Osteoblast (primary cell): Measurements from ENCODE around the gene OSBPL1A. TPM values are rescaled to one million over a fixed set of nuclear protein-coding genes. Genes with fewer than 3 reads are reported as not detected.

ENCODE experiments used
- DNase-seq: peaks from one replicate; pipeline ENCODE4 v3.0.0; 2011; ENCODE audit warnings: low spot score, mixed read lengths; ENCODE audit not compliant: insufficient read length; ENCODE audit errors: missing footprints
- H2AFZ ChIP-seq: 2 replicates; pipeline ENCODE4 v1.6.0; 2011; ENCODE audit warnings: mild to moderate bottlenecking, low read length
- H3K27ac ChIP-seq: 2 replicates; pipeline ENCODE4 v1.5.1; 2011; ENCODE audit warnings: mild to moderate bottlenecking, low read depth, low read length, moderate library complexity
- H3K27me3 ChIP-seq: 2 replicates; pipeline ENCODE4 v1.6.0; 2012; ENCODE audit warnings: mild to moderate bottlenecking, control low read depth, inconsistent platforms, low read length, moderate library complexity; ENCODE audit not compliant: insufficient read depth
- H3K36me3 ChIP-seq: 2 replicates; pipeline ENCODE4 v1.5.1; 2011; ENCODE audit warnings: mild to moderate bottlenecking, low read length, control low read depth, moderate library complexity; ENCODE audit not compliant: insufficient read depth
- H3K4me1 ChIP-seq: 2 replicates; pipeline ENCODE4 v1.5.1; 2011; ENCODE audit warnings: mild to moderate bottlenecking, low read length, control low read depth, moderate library complexity; ENCODE audit not compliant: insufficient read depth
- H3K4me2 ChIP-seq: 2 replicates; pipeline ENCODE4 v1.6.0; 2011; ENCODE audit warnings: mild to moderate bottlenecking, low read length; ENCODE audit not compliant: insufficient read depth
- H3K4me3 ChIP-seq: fragments of 200-600 bp; sonication (generic); 3 replicates; pipeline ENCODE4 v1.5.1; 2012; ENCODE audit warnings: mild to moderate bottlenecking, low read length, inconsistent platforms; ENCODE audit not compliant: insufficient read depth
- H3K79me2 ChIP-seq: 2 replicates; pipeline ENCODE4 v1.6.0; 2012; ENCODE audit warnings: mild to moderate bottlenecking, low read length, control low read depth, inconsistent platforms; ENCODE audit not compliant: insufficient read depth
- H3K9me3 ChIP-seq: 2 replicates; pipeline ENCODE4 v1.5.1; 2011; ENCODE audit warnings: low read depth, low read length, control low read depth
- H4K20me1 ChIP-seq: 2 replicates; pipeline ENCODE4 v1.6.0; 2012; ENCODE audit warnings: mild to moderate bottlenecking, low read length, control low read depth; ENCODE audit not compliant: insufficient read depth
- CTCF ChIP-seq: IDR thresholded peaks from 2 replicates; pipeline ENCODE4 v1.5.1; 2011; ENCODE audit warnings: mild to moderate bottlenecking, low read depth, low read length, moderate library complexity; ENCODE audit errors: extremely low read depth
- total RNA-seq: library from RNA; depleted of rRNA; stranded (reverse); fragments of >200 nt; gene quantifications from 2 replicates; pipeline ENCODE4 v1.2.3, GENCODE V29; 2012

The OSBPL1A gene
- total RNA-seq, 1 donor: 51.8 TPM

DNA sequence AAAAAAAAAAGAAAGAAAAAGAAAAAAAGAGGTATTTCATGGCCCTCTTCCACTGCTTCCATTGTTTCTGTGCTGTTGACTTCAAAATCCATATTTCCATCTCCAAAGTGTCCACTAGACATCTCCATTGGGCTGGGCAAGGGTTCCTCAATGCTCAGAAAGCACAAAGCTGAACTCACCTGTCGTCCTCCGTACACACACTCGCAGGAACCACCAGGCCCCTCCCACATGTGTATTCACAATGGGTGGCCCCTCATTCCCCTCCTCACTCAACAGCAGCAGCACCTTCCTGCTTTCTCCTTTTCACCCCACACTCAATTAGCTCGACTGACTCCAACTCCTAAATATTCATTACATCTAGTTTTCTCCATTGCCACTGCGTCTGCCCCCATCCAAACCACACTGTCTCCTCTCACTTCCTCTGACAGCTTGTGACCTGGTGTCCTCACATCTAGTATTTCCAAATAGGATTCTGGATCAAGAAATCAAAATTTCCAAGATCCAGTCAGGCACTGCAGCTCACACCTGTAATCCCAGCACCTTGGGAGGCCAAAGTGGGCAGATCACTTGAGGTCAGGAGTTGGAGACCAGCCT lies 25.2 kb downstream of the OSBPL1A start:
- no peak overlapping the region for H3K4me2 ChIP-seq
- DNase-seq: no peak
- H3K4me3 ChIP-seq: no peak overlapping the region
- H2AFZ ChIP-seq: no peak overlapping the region
- TF ChIP-seq CTCF: no peak
- no peaks in the 10 kb centered on the region for H3K79me2 ChIP-seq
- H3K27ac ChIP-seq: no peak overlapping the region
- H4K20me1 ChIP-seq: no peaks in the 10 kb centered on the region
- no peaks in the 10 kb centered on the region for H3K36me3 ChIP-seq
- no peaks in the 10 kb centered on the region for H3K27me3 ChIP-seq
- H3K4me1 ChIP-seq: no peaks in the 10 kb centered on the region
- no peaks in the 10 kb centered on the region for H3K9me3 ChIP-seq

GRCh38 chr18:24370120-24370519 lies 27.5 kb downstream of the OSBPL1A start:
- Histone ChIP-seq H3K4me3 (no peak overlapping the region), H3K4me1 (no peaks in the 10 kb centered on the region), H4K20me1 (no peaks in the 10 kb centered on the region), H3K4me2 (no peak overlapping the region), H3K9me3 (no peaks in the 10 kb centered on the region), H2AFZ (no peak overlapping the region), H3K36me3 (peaks cover 3% of the 10 kb centered on the region), H3K79me2 (no peaks in the 10 kb centered on the region), H3K27me3 (no peaks in the 10 kb centered on the region), H3K27ac (no peak overlapping the region)
- no peak for TF ChIP-seq CTCF
- DNase-seq: no peak

- TF ChIP-seq CTCF: no peak
- H3K4me2 ChIP-seq: no peak overlapping the region
- H3K27ac ChIP-seq: no peak overlapping the region
- no peak overlapping the region for H3K4me3 ChIP-seq
- no peak overlapping the region for H2AFZ ChIP-seq
- peaks cover 3% of the 10 kb centered on the region for H3K36me3 ChIP-seq
- H3K79me2 ChIP-seq: no peaks in the 10 kb centered on the region
- H3K9me3 ChIP-seq: no peaks in the 10 kb centered on the region
- H3K27me3 ChIP-seq: no peaks in the 10 kb centered on the region
- DNase-seq: no peak
- no peaks in the 10 kb centered on the region for H4K20me1 ChIP-seq
- no peaks in the 10 kb centered on the region for H3K4me1 ChIP-seq
These were observed 28.2 kb downstream of the OSBPL1A start for GRCh38 chr18:24369426-24369825.

GRCh38 chr18:24368749-24369148 lies 28.9 kb downstream of the OSBPL1A start:
- no peaks in the 10 kb centered on the region for H3K27me3 ChIP-seq
- H2AFZ ChIP-seq: no peak overlapping the region
- no peaks in the 10 kb centered on the region for H4K20me1 ChIP-seq
- no peak overlapping the region for H3K4me3 ChIP-seq
- no peak overlapping the region for H3K4me2 ChIP-seq
- no peak overlapping the region for H3K27ac ChIP-seq
- H3K79me2 ChIP-seq: no peaks in the 10 kb centered on the region
- H3K9me3 ChIP-seq: no peaks in the 10 kb centered on the region
- peaks cover 3% of the 10 kb centered on the region for H3K36me3 ChIP-seq
- H3K4me1 ChIP-seq: no peaks in the 10 kb centered on the region
- no peak for DNase-seq
- TF ChIP-seq CTCF: no peak
